H1 (cell line): ENCODE results near the gene TIMM10. TPM values are rescaled to one million over a fixed set of nuclear protein-coding genes. Genes with fewer than 3 reads are reported as not detected.

Experiments
- CTCF ChIA-PET: fragments of 300-600 bp; sonication (Branson Sonifier 250); formaldehyde crosslinking; loops from one replicate; lab custom pipeline; 2021; ENCODE audit not compliant: partially characterized antibody; lab: Charles Lee
- POLR2A ChIA-PET: fragments of 300-600 bp; sonication (Branson Sonifier 250); formaldehyde crosslinking; loops from one replicate; lab custom pipeline; 2021; ENCODE audit warnings: inconsistent platforms; ENCODE audit not compliant: partially characterized antibody; lab: Charles Lee
- DNase-seq, 2 experiments: peaks; one replicate each; pipeline versions ENCODE4 v3.0.0 to v3.0.0-alpha.2; 2010 to 2022; ENCODE audit warnings: low spot score in 2 of 2, low read depth in 1 of 2, mixed read lengths in 1 of 2
- FAIRE-seq: peaks from 2 replicates; lab custom pipeline; 2011; peaks lifted over from hg19 to GRCh38; lab: Jason Lieb, UNC
- H2AFZ ChIP-seq: 2 replicates; pipeline ENCODE4 v1.8.1; 2012; ENCODE audit warnings: low read length, inconsistent platforms
- H2AK5ac ChIP-seq: 2 replicates; pipeline ENCODE4 v1.6.1; 2013; ENCODE audit warnings: low read depth, low read length
- H2BK120ac ChIP-seq: replicated peaks from 2 replicates; pipeline ENCODE3; 2013; ENCODE audit warnings: low read depth, low read length, inconsistent platforms
- H2BK12ac ChIP-seq: 2 replicates; pipeline ENCODE4 v1.6.1; 2013; ENCODE audit warnings: low read depth, low read length
- H2BK15ac ChIP-seq: 2 replicates; pipeline ENCODE4 v1.6.1; 2013; ENCODE audit warnings: low read length
- H2BK20ac ChIP-seq: 2 replicates; pipeline ENCODE4 v1.6.1; 2013; ENCODE audit warnings: low read length
- H2BK5ac ChIP-seq: 2 replicates; pipeline ENCODE4 v1.6.1; 2013; ENCODE audit warnings: low read depth, low read length
- H3K14ac ChIP-seq: 2 replicates; pipeline ENCODE4 v1.6.1; 2013; ENCODE audit warnings: inconsistent platforms; ENCODE audit not compliant: insufficient read length
- H3K18ac ChIP-seq: 2 replicates; pipeline ENCODE4 v1.6.1; 2013; ENCODE audit warnings: low read length; ENCODE audit errors: extremely low read depth
- H3K23ac ChIP-seq: 2 replicates; pipeline ENCODE4 v1.6.1; 2013; ENCODE audit warnings: inconsistent platforms; ENCODE audit not compliant: insufficient read length
- H3K23me2 ChIP-seq: 2 replicates; pipeline ENCODE4 v1.6.1; 2013; ENCODE audit warnings: low read depth, low read length
- H3K27ac ChIP-seq: 2 replicates; pipeline ENCODE4 v1.6.1; 2011; ENCODE audit warnings: low read depth, low read length, inconsistent platforms
- H3K27me3 ChIP-seq, 4 experiments: replicated peaks in 1 of 4; 1 replicate in 1 of 4; 2 replicates in 3 of 4; pipeline versions ENCODE4 v1.6.1 to v1.8.1; 2011 to 2013; ENCODE audit warnings: low read length in 3 of 4, mild to moderate bottlenecking in 3 of 4, inconsistent platforms in 2 of 4, mixed read lengths in 2 of 4, moderate library complexity in 1 of 4; ENCODE audit not compliant: control insufficient read depth in 3 of 4, insufficient read depth in 3 of 4; ENCODE audit errors: extremely low read depth in 1 of 4
- H3K36me3 ChIP-seq, 4 experiments: 2 replicates each; pipeline versions ENCODE4 v1.6.1 to v1.8.1; 2011 to 2013; ENCODE audit warnings: mild to moderate bottlenecking in 4 of 4, low read length in 3 of 4, moderate library complexity in 2 of 4, control low read depth in 1 of 4, inconsistent platforms in 1 of 4; ENCODE audit not compliant: insufficient read depth in 4 of 4, control insufficient read depth in 2 of 4
- H3K4ac ChIP-seq: replicated peaks from 2 replicates; pipeline ENCODE3; 2013; ENCODE audit warnings: low read length, low read depth, mixed read lengths, inconsistent platforms; ENCODE audit not compliant: insufficient read length
- H3K4me1 ChIP-seq, 4 experiments: replicated peaks in 1 of 4; 1 replicate in 1 of 4; 2 replicates in 3 of 4; pipeline versions ENCODE4 v1.6.1 to v1.8.1; 2011 to 2013; ENCODE audit warnings: low read length in 3 of 4, inconsistent platforms in 2 of 4, mixed read lengths in 1 of 4; ENCODE audit not compliant: insufficient read depth in 4 of 4, control insufficient read depth in 3 of 4
- H3K4me2 ChIP-seq, 2 experiments: 2 replicates each; pipeline versions ENCODE4 v1.6.1 to v1.8.1; 2011 to 2013; ENCODE audit warnings: low read depth in 2 of 2, low read length in 2 of 2, control low read depth in 1 of 2, inconsistent platforms in 1 of 2, mild to moderate bottlenecking in 1 of 2; ENCODE audit not compliant: insufficient read depth in 1 of 2
- H3K4me3 ChIP-seq, 4 experiments: fragments of 200-600, 300-600 bp in 1 of 4; sonication (generic), shearing (Covaris generic), sonication (Bioruptor Twin) in 1 of 4; 2 replicates each; pipeline versions ENCODE4 v1.5.1 to v1.8.1; 2011 to 2016; ENCODE audit warnings: low read length in 4 of 4, low read depth in 3 of 4, control low read depth in 2 of 4, inconsistent platforms in 2 of 4, mild to moderate bottlenecking in 2 of 4, mixed read lengths in 1 of 4, moderate library complexity in 1 of 4; ENCODE audit not compliant: insufficient read depth in 2 of 4; ENCODE audit errors: extremely low read depth in 1 of 4
- H3K56ac ChIP-seq: replicated peaks from 2 replicates; pipeline ENCODE3; 2013; ENCODE audit warnings: low read depth, mild to moderate bottlenecking, mixed read lengths, low read length, inconsistent platforms; ENCODE audit not compliant: insufficient read length
- H3K79me1 ChIP-seq: 2 replicates; pipeline ENCODE4 v1.6.1; 2013; ENCODE audit warnings: low read depth, low read length, control low read depth
- H3K79me2 ChIP-seq, 2 experiments: 2 replicates each; pipeline versions ENCODE4 v1.6.1 to v1.8.1; 2012 to 2013; ENCODE audit warnings: low read length in 2 of 2, mild to moderate bottlenecking in 2 of 2, inconsistent platforms in 1 of 2; ENCODE audit not compliant: insufficient read depth in 2 of 2, control insufficient read depth in 1 of 2
- H3K9ac ChIP-seq, 4 experiments: replicated peaks in 1 of 4; 1 replicate in 1 of 4; 2 replicates in 3 of 4; pipeline versions ENCODE4 v1.6.1 to v1.8.1; 2011 to 2013; ENCODE audit warnings: low read depth in 3 of 4, low read length in 3 of 4, control low read depth in 2 of 4, mild to moderate bottlenecking in 2 of 4, moderate library complexity in 2 of 4, inconsistent platforms in 1 of 4; ENCODE audit errors: extremely low read depth in 1 of 4
- H3K9me3 ChIP-seq, 2 experiments: 2 replicates each; pipeline versions ENCODE4 v1.6.1 to v1.8.1; 2012 to 2013; ENCODE audit warnings: mild to moderate bottlenecking in 2 of 2, moderate library complexity in 2 of 2, control low read depth in 1 of 2, inconsistent platforms in 1 of 2, low read depth in 1 of 2, low read length in 1 of 2, mixed read lengths in 1 of 2; ENCODE audit not compliant: insufficient read depth in 2 of 2
- H4K20me1 ChIP-seq, 2 experiments: replicated peaks in 1 of 2; 2 replicates each; pipeline versions ENCODE3 to v1.8.1; 2011 to 2013; ENCODE audit warnings: inconsistent platforms in 2 of 2, low read length in 2 of 2, mild to moderate bottlenecking in 1 of 2; ENCODE audit not compliant: insufficient read depth in 2 of 2, control insufficient read depth in 1 of 2
- H4K5ac ChIP-seq: 2 replicates; pipeline ENCODE4 v1.6.1; 2013; ENCODE audit warnings: low read length, low read depth, mixed read lengths, inconsistent platforms; ENCODE audit not compliant: insufficient read length
- H4K8ac ChIP-seq: 2 replicates; pipeline ENCODE4 v1.8.0; 2013; ENCODE audit warnings: mild to moderate bottlenecking, moderate library complexity, low read length, inconsistent platforms; ENCODE audit not compliant: insufficient read depth; ENCODE audit errors: extremely low read depth
- H4K91ac ChIP-seq: replicated peaks from 2 replicates; pipeline ENCODE3; 2013; ENCODE audit warnings: low read length, mixed read lengths, inconsistent platforms; ENCODE audit not compliant: insufficient read length
- FOSL1 ChIP-seq: IDR thresholded peaks from 2 replicates; pipeline ENCODE4 v1.6.1; 2011; ENCODE audit warnings: mild to moderate bottlenecking, low read depth, low read length, moderate library complexity; ENCODE audit not compliant: insufficient read depth
- JUND ChIP-seq: IDR thresholded peaks from 2 replicates; pipeline ENCODE4 v1.6.1; 2011; ENCODE audit warnings: mild to moderate bottlenecking, improper control_type of control experiment, low read length
- KDM1A ChIP-seq: fragments of 200-600, 300-600 bp; sonication (generic); IDR thresholded peaks from 2 replicates; pipeline ENCODE4 v1.7.1; 2016; ENCODE audit warnings: mild to moderate bottlenecking, low read length, borderline replicate concordance
- KDM4A ChIP-seq: IDR thresholded peaks from one replicate; pipeline ENCODE4 v1.7.1; 2012; ENCODE audit warnings: low read depth, mild to moderate bottlenecking, moderate library complexity, low read length, inconsistent platforms; ENCODE audit not compliant: severe bottlenecking
- SUZ12 ChIP-seq: fragments of 200-600 bp; sonication (generic); IDR thresholded peaks from 2 replicates; pipeline ENCODE4 v1.6.1; 2012; ENCODE audit warnings: mild to moderate bottlenecking, inconsistent platforms, low read length, moderate library complexity, mixed read lengths
- TEAD4 ChIP-seq: IDR thresholded peaks from 2 replicates; pipeline ENCODE4 v1.6.1; 2012; ENCODE audit warnings: low read depth, low read length, inconsistent platforms, mixed read lengths
- WGBS, 2 experiments: shearing (Covaris generic) in 1 of 2; methylation state at CpG; one replicate each; pipeline versions ENCODE4 v1.1.6 to v1.1.7; 2013 to 2015; ENCODE audit warnings: low lambda C conversion rate in 2 of 2, mixed read lengths in 2 of 2, inconsistent platforms in 1 of 2, low coverage in 1 of 2, missing lambda C conversion rate in 1 of 2; ENCODE audit not compliant: insufficient replicate concordance in 2 of 2, insufficient coverage in 1 of 2, insufficient read length in 1 of 2; ENCODE audit errors: extremely low coverage in 1 of 2, missing lambda C conversion rate in 1 of 2; 5-methylcytosine and 5-hydroxymethylcytosine counted together
- polyA plus RNA-seq, 7 experiments: library from polyadenylated mRNA; depleted of rRNA in 3 of 7; stranded (reverse) in 5 of 7; unstranded in 2 of 7; fragments of >200 nt in 5 of 7; fragments of 200-250 nt in 2 of 7; gene quantifications; 1 replicate in 5 of 7; 2 replicates in 1 of 7; 4 replicates in 1 of 7; pipeline versions ENCODE4 v1.2.1 to v1.2.3, GENCODE V29; 2011 to 2013; ENCODE audit warnings: missing spikeins in 2 of 7, mixed read lengths in 2 of 7
- total RNA-seq: library from RNA; stranded (reverse); fragmentation: NEBNext Ultra II Directional; extraction: Animal tissue kit (Norgen Biotek cat#: 25700); gene quantifications from 2 replicates; pipeline ENCODE4 v1.2.1, GENCODE V29; 2021
- TF ChIP-seq, protein P1 (sequence below), 3 experiments: IDR thresholded peaks; 1 replicate in 2 of 3; 2 replicates in 1 of 3; pipeline versions ENCODE4 v1.5.1 to v1.6.1; 2011; ENCODE audit warnings: low read length in 3 of 3, mild to moderate bottlenecking in 3 of 3, inconsistent platforms in 2 of 3, low read depth in 1 of 3, moderate library complexity in 1 of 3; ENCODE audit not compliant: insufficient read depth in 1 of 3; ENCODE audit errors: control extremely low read depth in 1 of 3
- TF ChIP-seq, protein P2 (sequence below): IDR thresholded peaks from 2 replicates; pipeline ENCODE4 v1.6.1; 2011; ENCODE audit warnings: low read depth, mild to moderate bottlenecking, low read length; ENCODE audit not compliant: insufficient read depth

TIMM10 gene
- total and polyA plus RNA-seq, 2 of the 8 experiments (the other 6 are each of a cell fraction or from before 2014, with no cell fraction given) = 117 to 227 TPM

DNA sequence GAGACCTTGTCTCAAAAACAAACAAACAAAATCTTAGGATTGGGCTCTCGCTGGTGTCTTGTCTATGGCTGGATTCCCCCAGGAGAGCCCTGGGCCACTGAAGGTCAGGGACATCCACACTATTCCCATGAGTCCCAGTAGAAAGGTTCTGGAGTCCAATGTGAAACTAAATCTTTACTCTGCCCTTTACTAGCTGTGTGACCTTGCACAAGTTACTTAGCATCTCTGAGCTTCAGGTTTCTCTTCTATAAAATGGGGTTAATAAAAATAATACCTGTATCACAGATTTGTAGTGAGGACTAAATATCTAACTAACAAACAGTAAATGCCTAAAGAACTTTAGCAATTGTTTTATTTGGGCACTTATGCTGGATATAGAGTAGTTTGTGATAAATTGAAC, 24.0 kb downstream of the TIMM10 start:
- Histone ChIP-seq H2AFZ (no peak overlapping the region), H2BK5ac (no peak overlapping the region), H2BK15ac (no peak overlapping the region), H3K79me1 (peaks cover 2% of the 10 kb centered on the region; the same call in 1 of the 2 replicates), H3K23ac (no peak overlapping the region), H3K4me1 (peaks cover 0 to 2% (median 0%) of the 10 kb centered on the region in 4 experiments; a peak in 2 of 7 replicates), H3K56ac (no peak overlapping the region), H3K4me2 (no peak overlapping the region), H3K9me3 (no peaks in the 10 kb centered on the region), H2BK120ac (no peak overlapping the region), H3K18ac (no peak overlapping the region), H4K8ac (no peak overlapping the region), H4K5ac (no peak overlapping the region), H4K91ac (no peak overlapping the region), H3K23me2 (no peaks in the 10 kb centered on the region), H3K27ac (no peak overlapping the region), H3K79me2 (peaks cover 0 to 15% of the 10 kb centered on the region in 2 experiments; a peak in 2 of 4 replicates), H2AK5ac (no peak overlapping the region), H3K4ac (no peak overlapping the region), H3K36me3 (no peaks in the 10 kb centered on the region), H3K4me3 (no peak overlapping the region), H2BK12ac (no peak overlapping the region), H3K9ac (no peak overlapping the region), H3K14ac (no peak overlapping the region), H2BK20ac (no peak overlapping the region), H3K27me3 (no peaks in the 10 kb centered on the region), H4K20me1 (no peaks in the 10 kb centered on the region)
- 100% methylated on average over 1 of the region's 1 CpG; no CpG with 5 or more reads in 1 of the 2 experiments for WGBS, 2 experiments
- CTCF ChIA-PET = interaction anchor here (1.4 to 33.7 kb wide), 5 partner anchors 14 to 154 kb away, joined by 3 to 1146 read pairs (median 11); partner anchors contain the start of genes SLC43A1, SMTNL1 and TIMM10
- POLR2A ChIA-PET = interaction anchor here (1.2 to 3.0 kb wide), 4 partner anchors 9 to 181 kb away, joined by 3 to 26 read pairs (median 6); partner anchors contain the start of genes SLC43A1 and TNKS1BP1
- no peak for TF ChIP-seq TEAD4
- TF ChIP-seq KDM1A = no peak
- TF ChIP-seq, protein P1, sequence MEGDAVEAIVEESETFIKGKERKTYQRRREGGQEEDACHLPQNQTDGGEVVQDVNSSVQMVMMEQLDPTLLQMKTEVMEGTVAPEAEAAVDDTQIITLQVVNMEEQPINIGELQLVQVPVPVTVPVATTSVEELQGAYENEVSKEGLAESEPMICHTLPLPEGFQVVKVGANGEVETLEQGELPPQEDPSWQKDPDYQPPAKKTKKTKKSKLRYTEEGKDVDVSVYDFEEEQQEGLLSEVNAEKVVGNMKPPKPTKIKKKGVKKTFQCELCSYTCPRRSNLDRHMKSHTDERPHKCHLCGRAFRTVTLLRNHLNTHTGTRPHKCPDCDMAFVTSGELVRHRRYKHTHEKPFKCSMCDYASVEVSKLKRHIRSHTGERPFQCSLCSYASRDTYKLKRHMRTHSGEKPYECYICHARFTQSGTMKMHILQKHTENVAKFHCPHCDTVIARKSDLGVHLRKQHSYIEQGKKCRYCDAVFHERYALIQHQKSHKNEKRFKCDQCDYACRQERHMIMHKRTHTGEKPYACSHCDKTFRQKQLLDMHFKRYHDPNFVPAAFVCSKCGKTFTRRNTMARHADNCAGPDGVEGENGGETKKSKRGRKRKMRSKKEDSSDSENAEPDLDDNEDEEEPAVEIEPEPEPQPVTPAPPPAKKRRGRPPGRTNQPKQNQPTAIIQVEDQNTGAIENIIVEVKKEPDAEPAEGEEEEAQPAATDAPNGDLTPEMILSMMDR (IDR thresholded peaks at IDR 0.05; ENCODE audit: control extremely low read depth in 1 of 3, insufficient read depth in 1 of 3, low read depth in 1 of 3, low read length in 3 of 3) = no peak
- TF ChIP-seq KDM4A = no peak
- no peak for TF ChIP-seq JUND
- TF ChIP-seq SUZ12 = no peak
- TF ChIP-seq, protein P2, sequence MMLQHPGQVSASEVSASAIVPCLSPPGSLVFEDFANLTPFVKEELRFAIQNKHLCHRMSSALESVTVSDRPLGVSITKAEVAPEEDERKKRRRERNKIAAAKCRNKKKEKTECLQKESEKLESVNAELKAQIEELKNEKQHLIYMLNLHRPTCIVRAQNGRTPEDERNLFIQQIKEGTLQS = no peak
- TF ChIP-seq FOSL1 = no peak
- FAIRE-seq = no peak
- no peak for DNase-seq
